WTC11 (cell line): ENCODE measurements around the gene CLCA1.

Source experiments
- CREB1 ChIP-seq: sonication (generic); formaldehyde crosslinking; IDR thresholded peaks from 2 replicates; pipeline ENCODE4 v1.8.0; 2023; ENCODE audit warnings: mild to moderate bottlenecking, missing genetic modification reagents
- SMAD3 ChIP-seq: sonication (generic); formaldehyde crosslinking; IDR thresholded peaks from 2 replicates; pipeline ENCODE4 v1.8.0; 2022; ENCODE audit warnings: missing genetic modification reagents, mild to moderate bottlenecking, borderline replicate concordance
- ZNF232 ChIP-seq: sonication (generic); formaldehyde crosslinking; IDR thresholded peaks from 2 replicates; pipeline ENCODE4 v1.8.0; 2022; ENCODE audit warnings: mild to moderate bottlenecking, missing genetic modification reagents
- TF ChIP-seq, protein P1 (sequence below): fragments of 200-600 bp; IDR thresholded peaks from 2 replicates; pipeline ENCODE4 v1.8.0; 2022; ENCODE audit warnings: antibody characterized with exemption

DNA sequence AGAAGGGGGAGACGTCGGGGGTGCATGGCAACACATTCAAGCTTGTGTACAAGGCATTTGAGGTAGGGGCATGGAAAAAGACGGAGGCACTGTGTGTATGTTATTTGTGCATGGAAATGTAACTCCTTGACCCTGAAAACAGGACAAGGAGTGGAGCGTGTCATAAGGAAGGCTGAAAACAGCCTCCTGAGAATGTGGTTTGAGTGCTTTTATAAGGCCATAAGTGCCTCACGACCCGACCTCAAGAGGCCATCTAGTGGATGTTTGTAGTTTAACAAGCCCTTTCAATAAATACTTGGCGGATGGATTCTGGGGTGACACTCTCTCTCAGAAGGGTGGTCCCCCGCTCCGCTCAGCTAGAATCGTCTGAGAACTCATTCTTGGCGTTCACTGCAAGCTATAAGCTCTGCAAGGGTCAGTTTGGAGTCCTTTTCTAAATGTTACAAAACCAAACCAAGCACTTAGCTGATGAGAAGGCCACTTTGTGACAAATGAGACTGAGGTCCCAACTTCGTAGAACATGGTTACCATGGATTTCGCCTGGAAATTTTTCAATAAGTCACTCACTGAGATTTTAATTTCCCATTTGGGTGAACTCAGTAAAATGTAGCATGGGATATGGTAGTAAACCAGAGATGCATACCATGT, 39.3 kb downstream of the CLCA1 start:
- TF ChIP-seq, protein P1, sequence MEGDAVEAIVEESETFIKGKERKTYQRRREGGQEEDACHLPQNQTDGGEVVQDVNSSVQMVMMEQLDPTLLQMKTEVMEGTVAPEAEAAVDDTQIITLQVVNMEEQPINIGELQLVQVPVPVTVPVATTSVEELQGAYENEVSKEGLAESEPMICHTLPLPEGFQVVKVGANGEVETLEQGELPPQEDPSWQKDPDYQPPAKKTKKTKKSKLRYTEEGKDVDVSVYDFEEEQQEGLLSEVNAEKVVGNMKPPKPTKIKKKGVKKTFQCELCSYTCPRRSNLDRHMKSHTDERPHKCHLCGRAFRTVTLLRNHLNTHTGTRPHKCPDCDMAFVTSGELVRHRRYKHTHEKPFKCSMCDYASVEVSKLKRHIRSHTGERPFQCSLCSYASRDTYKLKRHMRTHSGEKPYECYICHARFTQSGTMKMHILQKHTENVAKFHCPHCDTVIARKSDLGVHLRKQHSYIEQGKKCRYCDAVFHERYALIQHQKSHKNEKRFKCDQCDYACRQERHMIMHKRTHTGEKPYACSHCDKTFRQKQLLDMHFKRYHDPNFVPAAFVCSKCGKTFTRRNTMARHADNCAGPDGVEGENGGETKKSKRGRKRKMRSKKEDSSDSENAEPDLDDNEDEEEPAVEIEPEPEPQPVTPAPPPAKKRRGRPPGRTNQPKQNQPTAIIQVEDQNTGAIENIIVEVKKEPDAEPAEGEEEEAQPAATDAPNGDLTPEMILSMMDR: peak; percentile 37
- TF ChIP-seq SMAD3 (CRISPR knock-in tag) (no peak), CREB1 (CRISPR knock-in tag) (no peak), ZNF232 (CRISPR knock-in tag) (no peak)
